ENCODE measurements around the gene AP1S3.

Gene AP1S3

GRCh38 chr2:223758131-223758840, 79.1 kb downstream of the AP1S3 start:
- no peak for DNase-seq

- DNase-seq = no peak
Measured at GRCh38 chr2:223753940-223754339, 83.4 kb downstream of the AP1S3 start.

GRCh38 chr2:223751012-223751411, 86.4 kb downstream of the AP1S3 start:
- no peak for DNase-seq

- no peak for DNase-seq
Measured at GRCh38 chr2:223747392-223748042, 89.9 kb downstream of the AP1S3 start.

GRCh38 chr2:223746611-223747010, 90.8 kb downstream of the AP1S3 start:
- DNase-seq = no peak

GRCh38 chr2:223744580-223744979, 92.8 kb downstream of the AP1S3 start:
- DNase-seq = no peak

GRCh38 chr2:223740679-223741078, 96.7 kb downstream of the AP1S3 start:
- no peak for DNase-seq

- DNase-seq = no peak
Measured at GRCh38 chr2:223737207-223737606, 100.2 kb downstream of the AP1S3 start.

GRCh38 chr2:223736488-223736887, 100.9 kb downstream of the AP1S3 start:
- DNase-seq = no peak

- DNase-seq = no peak
Measured at GRCh38 chr2:223735659-223736244, 101.6 kb downstream of the AP1S3 start.

- no peak for DNase-seq
Measured at GRCh38 chr2:223735035-223735640, 102.2 kb downstream of the AP1S3 start.

- DNase-seq = no peak
Measured at GRCh38 chr2:223734346-223734745, 103.0 kb downstream of the AP1S3 start.

- no peak for DNase-seq
Measured at GRCh38 chr2:223732346-223732745, 105.0 kb downstream of the AP1S3 start.

GRCh38 chr2:223731503-223731902, 105.9 kb downstream of the AP1S3 start:
- DNase-seq = no peak

GRCh38 chr2:223729781-223730180, 107.6 kb downstream of the AP1S3 start:
- DNase-seq = no peak

- DNase-seq = peak; percentile 16
Measured at GRCh38 chr2:223727562-223727961, 109.8 kb downstream of the AP1S3 start.

- no peak for DNase-seq
Measured at GRCh38 chr2:223725986-223726970, 111.1 kb downstream of the AP1S3 start.

- DNase-seq = no peak
Measured at GRCh38 chr2:223725494-223725893, 111.9 kb downstream of the AP1S3 start.

GRCh38 chr2:223724861-223725260, 112.5 kb downstream of the AP1S3 start:
- no peak for DNase-seq

GRCh38 chr2:223723954-223724411, 113.4 kb downstream of the AP1S3 start:
- no peak for DNase-seq

GRCh38 chr2:223722226-223722625, 115.2 kb downstream of the AP1S3 start:
- no peak for DNase-seq

GRCh38 chr2:223721746-223722145, 115.6 kb downstream of the AP1S3 start:
- DNase-seq = no peak
